ENCODE measurements around the gene CTAGE1.

Gene CTAGE1

DNA sequence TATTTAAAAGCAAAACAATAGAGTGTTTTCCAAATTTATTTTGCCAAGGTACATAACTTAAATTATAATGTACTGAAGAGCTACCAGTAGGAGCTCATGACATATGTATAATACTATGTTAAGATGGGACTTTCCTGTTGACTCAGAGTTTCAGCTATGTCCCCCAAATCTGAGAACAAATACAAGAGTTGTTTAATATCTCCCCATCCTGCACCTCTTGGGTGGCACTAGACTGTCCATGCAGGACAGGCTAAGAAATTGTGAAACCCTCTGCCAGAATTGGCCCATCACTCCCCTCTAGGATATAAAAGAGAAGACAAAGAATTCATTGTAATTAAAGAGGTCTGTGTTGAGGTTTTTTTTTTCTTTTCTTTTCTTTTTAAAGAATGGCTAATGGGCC is 21.7 kb upstream of the CTAGE1 start:
- TF ChIP-seq CREB1 (IDR thresholded peaks at IDR 0.05; ENCODE audit: low read depth) (no peak), TAF1 (IDR thresholded peaks at IDR 0.05; ENCODE audit: low read depth) (no peak), ZBTB7A (IDR thresholded peaks at IDR 0.05; ENCODE audit: low read depth) (no peak)

DNA sequence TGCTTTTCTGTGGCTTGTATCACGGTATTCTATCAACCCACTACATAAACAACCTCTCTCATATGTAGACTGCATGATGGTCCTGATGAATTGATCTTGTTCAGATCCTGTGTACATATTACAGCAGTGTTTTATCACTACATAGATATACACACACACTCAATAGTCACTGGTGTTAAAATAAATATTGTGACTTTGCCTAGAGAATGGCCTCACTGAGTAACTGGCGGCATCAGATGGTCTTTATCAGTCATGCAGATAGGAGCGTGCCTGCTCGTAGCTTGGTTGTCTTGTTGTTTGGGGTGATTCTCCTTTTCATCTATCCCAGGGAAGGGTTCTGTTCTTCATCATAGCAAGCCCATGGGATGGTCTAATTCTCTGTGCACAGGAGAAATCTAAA is 18.4 kb upstream of the CTAGE1 start:
- no peak for TF ChIP-seq ZBTB7A (IDR thresholded peaks at IDR 0.05; ENCODE audit: low read depth)

DNA sequence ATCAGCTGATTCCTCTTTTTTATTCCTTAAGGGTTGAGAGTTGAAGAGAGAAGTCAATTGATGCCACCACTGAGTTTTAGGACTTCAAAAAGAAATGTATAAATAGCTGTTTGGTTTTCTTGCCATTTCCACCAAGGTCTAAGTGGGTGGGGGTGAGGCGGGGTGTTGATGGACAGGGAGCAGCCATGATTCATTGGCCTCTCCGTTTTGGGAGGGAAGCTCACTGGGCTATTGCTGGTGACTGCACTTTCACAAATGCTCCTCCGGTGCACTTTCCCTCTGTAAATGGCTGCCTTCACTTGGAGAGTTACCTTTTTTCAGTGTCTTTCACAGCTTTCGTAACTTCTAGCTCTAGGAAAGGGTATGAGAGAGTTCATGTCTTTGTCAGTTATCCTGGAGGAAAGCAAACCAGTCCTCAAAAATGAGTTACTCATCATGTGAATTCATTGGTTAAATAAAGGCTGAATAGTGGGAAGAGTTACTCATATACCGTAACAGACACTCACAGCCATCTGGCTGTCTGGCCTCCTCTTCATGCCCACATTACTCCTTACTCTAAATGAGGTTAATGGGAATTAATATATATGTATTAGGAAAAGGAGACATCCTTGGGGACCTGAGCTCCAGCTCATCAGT is 17.4 kb upstream of the CTAGE1 start:
- TF ChIP-seq CEBPB (IDR thresholded peaks at IDR 0.05), result no peak
- TF ChIP-seq RAD21 (IDR thresholded peaks at IDR 0.05; ENCODE audit: low read depth), result no peak
- TF ChIP-seq TCF12 (IDR thresholded peaks at IDR 0.05; ENCODE audit: low read depth), result no peak
- TF ChIP-seq, protein P1, sequence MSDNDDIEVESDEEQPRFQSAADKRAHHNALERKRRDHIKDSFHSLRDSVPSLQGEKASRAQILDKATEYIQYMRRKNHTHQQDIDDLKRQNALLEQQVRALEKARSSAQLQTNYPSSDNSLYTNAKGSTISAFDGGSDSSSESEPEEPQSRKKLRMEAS (IDR thresholded peaks at IDR 0.05), result no peak
- TF ChIP-seq EGR1 (IDR thresholded peaks at IDR 0.05), result no peak
- TF ChIP-seq, protein P2, sequence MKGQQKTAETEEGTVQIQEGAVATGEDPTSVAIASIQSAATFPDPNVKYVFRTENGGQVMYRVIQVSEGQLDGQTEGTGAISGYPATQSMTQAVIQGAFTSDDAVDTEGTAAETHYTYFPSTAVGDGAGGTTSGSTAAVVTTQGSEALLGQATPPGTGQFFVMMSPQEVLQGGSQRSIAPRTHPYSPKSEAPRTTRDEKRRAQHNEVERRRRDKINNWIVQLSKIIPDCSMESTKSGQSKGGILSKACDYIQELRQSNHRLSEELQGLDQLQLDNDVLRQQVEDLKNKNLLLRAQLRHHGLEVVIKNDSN (IDR thresholded peaks at IDR 0.05), result no peak
- TF ChIP-seq NFIC (IDR thresholded peaks at IDR 0.05), result no peak
- TF ChIP-seq FOXM1 (IDR thresholded peaks at IDR 0.05; ENCODE audit: borderline replicate concordance, low read depth), result no peak
- TF ChIP-seq EP300 (IDR thresholded peaks at IDR 0.05; ENCODE audit: borderline replicate concordance), result no peak
- no peak for TF ChIP-seq TAF1 (IDR thresholded peaks at IDR 0.05; ENCODE audit: low read depth)
- no peak for TF ChIP-seq ZBTB7A (IDR thresholded peaks at IDR 0.05; ENCODE audit: low read depth)
- TF ChIP-seq, protein P3, sequence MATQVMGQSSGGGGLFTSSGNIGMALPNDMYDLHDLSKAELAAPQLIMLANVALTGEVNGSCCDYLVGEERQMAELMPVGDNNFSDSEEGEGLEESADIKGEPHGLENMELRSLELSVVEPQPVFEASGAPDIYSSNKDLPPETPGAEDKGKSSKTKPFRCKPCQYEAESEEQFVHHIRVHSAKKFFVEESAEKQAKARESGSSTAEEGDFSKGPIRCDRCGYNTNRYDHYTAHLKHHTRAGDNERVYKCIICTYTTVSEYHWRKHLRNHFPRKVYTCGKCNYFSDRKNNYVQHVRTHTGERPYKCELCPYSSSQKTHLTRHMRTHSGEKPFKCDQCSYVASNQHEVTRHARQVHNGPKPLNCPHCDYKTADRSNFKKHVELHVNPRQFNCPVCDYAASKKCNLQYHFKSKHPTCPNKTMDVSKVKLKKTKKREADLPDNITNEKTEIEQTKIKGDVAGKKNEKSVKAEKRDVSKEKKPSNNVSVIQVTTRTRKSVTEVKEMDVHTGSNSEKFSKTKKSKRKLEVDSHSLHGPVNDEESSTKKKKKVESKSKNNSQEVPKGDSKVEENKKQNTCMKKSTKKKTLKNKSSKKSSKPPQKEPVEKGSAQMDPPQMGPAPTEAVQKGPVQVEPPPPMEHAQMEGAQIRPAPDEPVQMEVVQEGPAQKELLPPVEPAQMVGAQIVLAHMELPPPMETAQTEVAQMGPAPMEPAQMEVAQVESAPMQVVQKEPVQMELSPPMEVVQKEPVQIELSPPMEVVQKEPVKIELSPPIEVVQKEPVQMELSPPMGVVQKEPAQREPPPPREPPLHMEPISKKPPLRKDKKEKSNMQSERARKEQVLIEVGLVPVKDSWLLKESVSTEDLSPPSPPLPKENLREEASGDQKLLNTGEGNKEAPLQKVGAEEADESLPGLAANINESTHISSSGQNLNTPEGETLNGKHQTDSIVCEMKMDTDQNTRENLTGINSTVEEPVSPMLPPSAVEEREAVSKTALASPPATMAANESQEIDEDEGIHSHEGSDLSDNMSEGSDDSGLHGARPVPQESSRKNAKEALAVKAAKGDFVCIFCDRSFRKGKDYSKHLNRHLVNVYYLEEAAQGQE (IDR thresholded peaks at IDR 0.05; ENCODE audit: low read depth), result no peak
- no peak for TF ChIP-seq CREB1 (IDR thresholded peaks at IDR 0.05; ENCODE audit: low read depth)
- TF ChIP-seq TEAD4 (IDR thresholded peaks at IDR 0.05), result no peak
- TF ChIP-seq YY1 (IDR thresholded peaks at IDR 0.05; ENCODE audit: low read depth), result no peak

DNA sequence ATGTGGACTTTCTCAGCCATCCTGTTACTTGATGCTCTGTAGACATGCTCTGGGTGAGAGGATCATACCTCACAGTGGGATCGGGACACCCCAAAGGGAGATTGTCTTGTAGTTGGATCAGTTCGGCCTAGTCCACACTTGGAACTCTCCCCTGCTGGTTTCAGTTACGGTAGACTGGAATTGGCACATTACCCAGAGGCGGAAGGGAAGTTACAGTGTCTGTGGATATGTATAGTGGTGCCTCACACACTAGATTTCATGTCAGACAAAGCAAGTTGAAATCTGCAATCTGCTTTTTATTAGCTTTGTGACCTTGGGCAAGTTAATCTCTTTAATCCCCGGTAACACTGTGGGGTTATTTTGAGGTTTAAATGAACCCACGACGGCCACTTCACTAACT is 16.2 kb upstream of the CTAGE1 start:
- TF ChIP-seq CREB1 (IDR thresholded peaks at IDR 0.05; ENCODE audit: low read depth) (no peak), FOXM1 (IDR thresholded peaks at IDR 0.05; ENCODE audit: borderline replicate concordance, low read depth) (no peak), EGR1 (IDR thresholded peaks at IDR 0.05) (no peak), TAF1 (IDR thresholded peaks at IDR 0.05; ENCODE audit: low read depth) (no peak)

DNA sequence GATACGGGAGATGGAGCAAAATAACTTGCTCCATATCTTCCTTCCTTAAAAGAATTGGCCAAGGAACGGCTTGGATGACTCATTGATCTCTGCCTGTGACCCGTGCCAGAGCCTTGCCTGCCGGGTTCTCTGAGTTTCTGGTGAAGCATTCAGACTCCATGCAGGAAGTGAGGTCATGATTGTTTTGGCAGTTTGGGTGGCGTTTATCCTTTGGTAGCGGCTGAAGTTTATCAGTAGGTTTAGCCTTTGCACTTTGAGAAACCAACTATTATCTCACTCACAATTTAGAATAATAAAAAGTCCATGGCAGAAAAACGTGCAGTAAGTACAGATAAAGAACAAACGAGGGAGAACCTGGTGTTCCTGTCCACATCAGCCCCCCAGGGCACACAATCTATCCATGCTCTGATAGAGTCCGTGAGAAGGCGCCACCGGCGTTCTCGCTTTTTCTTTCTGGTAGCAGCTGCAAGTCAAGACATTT is 15.0 kb upstream of the CTAGE1 start:
- TF ChIP-seq TCF12 (IDR thresholded peaks at IDR 0.05; ENCODE audit: low read depth) (no peak), NFIC (IDR thresholded peaks at IDR 0.05) (no peak), CEBPB (IDR thresholded peaks at IDR 0.05) (no peak), RAD21 (IDR thresholded peaks at IDR 0.05; ENCODE audit: low read depth) (no peak), FOXM1 (IDR thresholded peaks at IDR 0.05; ENCODE audit: borderline replicate concordance, low read depth) (no peak), TEAD4 (IDR thresholded peaks at IDR 0.05) (no peak), EGR1 (IDR thresholded peaks at IDR 0.05) (no peak), TAF1 (IDR thresholded peaks at IDR 0.05; ENCODE audit: low read depth) (no peak), ZBTB7A (IDR thresholded peaks at IDR 0.05; ENCODE audit: low read depth) (no peak), CREB1 (IDR thresholded peaks at IDR 0.05; ENCODE audit: low read depth) (no peak), YY1 (IDR thresholded peaks at IDR 0.05; ENCODE audit: low read depth) (no peak), EP300 (IDR thresholded peaks at IDR 0.05; ENCODE audit: borderline replicate concordance) (no peak)
- TF ChIP-seq, protein P1 (IDR thresholded peaks at IDR 0.05), result no peak
- TF ChIP-seq, protein P3 (IDR thresholded peaks at IDR 0.05; ENCODE audit: low read depth), result no peak
- TF ChIP-seq, protein P2 (IDR thresholded peaks at IDR 0.05), result no peak

DNA sequence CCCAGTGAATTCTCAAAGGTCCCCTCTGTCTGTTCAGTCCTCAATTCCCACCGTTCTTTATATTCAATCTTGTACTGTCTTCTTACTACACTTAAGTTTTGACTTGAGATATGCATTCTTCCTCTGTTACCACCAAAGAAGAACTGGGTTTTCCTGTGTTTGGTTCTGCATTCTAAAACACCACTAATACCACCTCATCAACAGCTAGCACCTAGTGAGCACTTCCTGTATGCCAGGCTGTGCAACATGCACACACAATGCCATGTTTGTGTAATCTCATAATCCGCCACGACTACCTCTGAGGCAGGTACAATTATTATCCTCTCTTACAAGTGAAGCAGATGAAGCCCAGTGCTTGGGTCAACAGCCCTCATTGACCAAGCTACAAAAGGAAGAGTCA is 11.8 kb upstream of the CTAGE1 start:
- TF ChIP-seq ZBTB7A (IDR thresholded peaks at IDR 0.05; ENCODE audit: low read depth) (no peak), EP300 (IDR thresholded peaks at IDR 0.05; ENCODE audit: borderline replicate concordance) (no peak), YY1 (IDR thresholded peaks at IDR 0.05; ENCODE audit: low read depth) (no peak), CREB1 (IDR thresholded peaks at IDR 0.05; ENCODE audit: low read depth) (no peak), CEBPB (IDR thresholded peaks at IDR 0.05) (no peak), TAF1 (IDR thresholded peaks at IDR 0.05; ENCODE audit: low read depth) (no peak), FOXM1 (IDR thresholded peaks at IDR 0.05; ENCODE audit: borderline replicate concordance, low read depth) (no peak), TCF12 (IDR thresholded peaks at IDR 0.05; ENCODE audit: low read depth) (no peak), TEAD4 (IDR thresholded peaks at IDR 0.05) (no peak), NFIC (IDR thresholded peaks at IDR 0.05) (no peak)
- TF ChIP-seq, protein P1 (IDR thresholded peaks at IDR 0.05), result no peak
- TF ChIP-seq, protein P3 (IDR thresholded peaks at IDR 0.05; ENCODE audit: low read depth), result no peak

All from Ishikawa (cell line).